ENCODE results near the gene TMEM186.
"Not testable (repeated sequence)": the region's sequence is repeated elsewhere in the genome, so short reads cannot be mapped to it uniquely, and the experiment has no call there.

Gene TMEM186

GRCh38 chr16:8797364-8798173, at the start of gene TMEM186, which contains the start of gene PMM2:
TSS of gene TMEM186 (minus strand) at chr16:8797639. CDS start at chr16:8797614, 25 bp downstream.
TSS of gene PMM2 (plus strand) at chr16:8797839. CDS start at chr16:8797883, 44 bp downstream.
- peak; percentile 90 to 95 for DNase-seq (ENCODE audit: extremely low read depth in 1 of 2, low read depth in 1 of 2)

- DNase-seq (ENCODE audit: extremely low read depth in 1 of 2, low read depth in 1 of 2): no peak
Observed at GRCh38 chr16:8847145-8847544, 49.7 kb upstream of the TMEM186 start.

- DNase-seq (ENCODE audit: extremely low read depth in 1 of 2, low read depth in 1 of 2): no peak
Observed at GRCh38 chr16:8846401-8846932, 49.0 kb upstream of the TMEM186 start.

- DNase-seq (ENCODE audit: extremely low read depth in 1 of 2, low read depth in 1 of 2): no peak
Observed at GRCh38 chr16:8845699-8846298, 48.4 kb upstream of the TMEM186 start.

- not testable (repeated sequence) for DNase-seq (ENCODE audit: extremely low read depth in 1 of 2, low read depth in 1 of 2)
Observed at GRCh38 chr16:8843296-8843695, 45.9 kb upstream of the TMEM186 start.

GRCh38 chr16:8842016-8842415, 44.6 kb upstream of the TMEM186 start:
- DNase-seq (ENCODE audit: extremely low read depth in 1 of 2, low read depth in 1 of 2): not testable (repeated sequence)

- not testable (repeated sequence) for DNase-seq (ENCODE audit: extremely low read depth in 1 of 2, low read depth in 1 of 2)
Observed at GRCh38 chr16:8837594-8837993, 40.2 kb upstream of the TMEM186 start.

GRCh38 chr16:8836797-8837196, 39.4 kb upstream of the TMEM186 start:
- DNase-seq (ENCODE audit: extremely low read depth in 1 of 2, low read depth in 1 of 2): not testable (repeated sequence)

- no peak for DNase-seq (ENCODE audit: extremely low read depth in 1 of 2, low read depth in 1 of 2)
Observed at GRCh38 chr16:8832717-8833105, 35.3 kb upstream of the TMEM186 start.

- DNase-seq (ENCODE audit: extremely low read depth in 1 of 2, low read depth in 1 of 2): no peak
Observed at GRCh38 chr16:8831871-8832716, 34.7 kb upstream of the TMEM186 start.

- no peak for DNase-seq (ENCODE audit: extremely low read depth in 1 of 2, low read depth in 1 of 2)
Observed at GRCh38 chr16:8831450-8831849, 34.0 kb upstream of the TMEM186 start.

- no peak for DNase-seq (ENCODE audit: extremely low read depth in 1 of 2, low read depth in 1 of 2)
Observed at GRCh38 chr16:8828541-8829165, 31.2 kb upstream of the TMEM186 start.

- no peak for DNase-seq (ENCODE audit: extremely low read depth in 1 of 2, low read depth in 1 of 2)
Observed at GRCh38 chr16:8826278-8826879, 28.9 kb upstream of the TMEM186 start.

GRCh38 chr16:8822403-8822802, 25.0 kb upstream of the TMEM186 start:
- DNase-seq (ENCODE audit: extremely low read depth in 1 of 2, low read depth in 1 of 2): no peak

- DNase-seq (ENCODE audit: extremely low read depth in 1 of 2, low read depth in 1 of 2): no peak
Observed at GRCh38 chr16:8819411-8820034, 22.1 kb upstream of the TMEM186 start.

GRCh38 chr16:8818504-8819270, 21.2 kb upstream of the TMEM186 start:
- DNase-seq (ENCODE audit: extremely low read depth in 1 of 2, low read depth in 1 of 2): no peak

- DNase-seq (ENCODE audit: extremely low read depth in 1 of 2, low read depth in 1 of 2): no peak
Observed at GRCh38 chr16:8816967-8817655, 19.7 kb upstream of the TMEM186 start.

- DNase-seq (ENCODE audit: extremely low read depth in 1 of 2, low read depth in 1 of 2): no peak
Observed at GRCh38 chr16:8814095-8814806, 16.8 kb upstream of the TMEM186 start.
